AG10803 (cell line): ENCODE data around the gene PPM1F.

Experiments used
- DNase-seq: peaks from one replicate; pipeline ENCODE4 v3.0.0; 2010; ENCODE audit warnings: low read depth
- H3K4me3 ChIP-seq: 2 replicates; pipeline ENCODE4 v1.5.1; 2011; ENCODE audit warnings: mild to moderate bottlenecking, low read length, control low read depth
- CTCF ChIP-seq: conservative IDR thresholded peaks from 2 replicates; pipeline ENCODE4 v1.5.1; 2011; ENCODE audit warnings: mild to moderate bottlenecking, low read length, control low read depth, inconsistent platforms

The PPM1F gene

GRCh38 chr22:21970037-21970799, 17.6 kb upstream of the PPM1F start:
- no peak for DNase-seq
- TF ChIP-seq CTCF, result no peak
- no peak overlapping the region for H3K4me3 ChIP-seq

GRCh38 chr22:21968452-21969129, 15.9 kb upstream of the PPM1F start:
- no peak for DNase-seq
- TF ChIP-seq CTCF, result no peak
- no peak overlapping the region for H3K4me3 ChIP-seq

- no peak for TF ChIP-seq CTCF
- DNase-seq, result no peak
- no peak overlapping the region for H3K4me3 ChIP-seq
Observed at GRCh38 chr22:21967693-21968271, 15.1 kb upstream of the PPM1F start.

- H3K4me3 ChIP-seq, result no peak overlapping the region
- TF ChIP-seq CTCF, result no peak
- DNase-seq, result no peak
Observed at GRCh38 chr22:21966643-21967516, 14.2 kb upstream of the PPM1F start.

- TF ChIP-seq CTCF, result no peak
- DNase-seq, result no peak
- H3K4me3 ChIP-seq, result no peak overlapping the region
Observed at GRCh38 chr22:21965762-21966288, 13.2 kb upstream of the PPM1F start.

GRCh38 chr22:21964918-21965484, 12.4 kb upstream of the PPM1F start:
- no peak for TF ChIP-seq CTCF
- no peak overlapping the region for H3K4me3 ChIP-seq
- DNase-seq, result no peak
